GM21447 (cell line): ENCODE results near the gene TNFSF13B.
A peak's percentile ranks its signal among the peaks of the same experiment; 100 is the strongest.

ENCODE experiments used
- ATAC-seq: cut with Tn5 transposase; IDR thresholded peaks from one replicate; pipeline ENCODE4 v1.9.1; 2021; ENCODE audit not compliant: unreplicated experiment

The TNFSF13B gene

GRCh38 chr13:108342369-108343289, 73.1 kb downstream of the TNFSF13B start:
- ATAC-seq, result peak; percentile 75

GRCh38 chr13:108345016-108345415, 75.5 kb downstream of the TNFSF13B start:
- ATAC-seq, result no peak

- ATAC-seq, result no peak
Measured at GRCh38 chr13:108346376-108346775, 76.9 kb downstream of the TNFSF13B start.

DNA sequence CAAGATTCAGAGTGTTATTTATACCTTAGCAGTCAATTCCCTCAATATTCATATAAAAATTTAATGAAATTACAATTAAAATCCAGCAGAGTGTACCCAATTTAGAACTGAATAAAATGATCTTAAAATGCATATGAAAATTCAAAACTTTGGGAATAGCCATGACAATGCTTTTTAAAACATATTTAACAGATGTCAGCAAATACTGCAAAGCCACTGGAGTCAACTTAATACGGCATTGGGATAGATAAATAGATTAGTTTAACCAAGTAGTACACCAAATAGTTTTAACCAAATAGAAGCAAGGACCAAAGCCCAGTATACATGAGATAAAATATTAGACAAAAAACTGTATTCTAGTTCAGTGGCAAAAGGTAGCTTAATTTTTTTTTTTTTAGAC, 79.8 kb downstream of the TNFSF13B start:
- ATAC-seq, result no peak

GRCh38 chr13:108350579-108350978, 81.1 kb downstream of the TNFSF13B start:
- ATAC-seq, result no peak

DNA sequence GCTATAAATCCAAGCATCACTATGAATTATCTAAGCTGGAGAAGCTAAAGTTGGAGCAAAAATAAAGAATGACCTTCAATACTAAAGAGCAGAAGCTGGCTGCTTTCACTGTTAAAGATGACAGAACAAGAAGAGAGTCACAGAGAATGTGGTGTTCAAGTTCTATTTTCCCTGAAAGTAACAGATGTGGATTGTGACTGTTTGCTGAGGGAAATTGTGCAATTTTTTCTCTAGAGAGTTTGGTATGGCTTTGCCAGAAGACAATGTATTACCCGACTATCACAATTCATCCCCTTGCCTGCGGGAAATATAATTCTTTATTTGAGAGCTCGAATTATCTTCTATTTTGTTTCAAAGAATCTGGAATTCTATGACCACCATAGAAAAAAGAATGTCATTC, 83.1 kb downstream of the TNFSF13B start:
- ATAC-seq, result no peak

DNA sequence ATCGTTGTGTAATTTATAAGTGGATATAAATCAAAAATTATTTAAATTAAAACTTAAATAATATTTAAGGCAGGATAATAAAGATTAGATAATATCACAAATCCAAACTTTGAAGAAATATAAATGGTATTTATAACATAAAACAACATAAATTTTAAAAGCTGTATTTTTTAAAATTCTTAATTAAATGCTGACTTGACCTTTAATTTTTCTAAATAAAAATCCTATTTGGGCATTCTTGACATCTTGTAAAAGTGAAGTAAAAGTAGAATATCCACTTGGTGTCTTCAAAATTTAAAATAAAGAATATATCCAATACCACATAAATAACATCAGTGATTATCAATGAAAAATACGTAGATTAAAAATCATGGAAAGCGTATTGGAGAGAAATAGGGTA, 87.7 kb downstream of the TNFSF13B start:
- no peak for ATAC-seq
